Natural killer cell treated with Interleukin-12 subunit alpha and Interleukin-12 subunit beta and Interleukin-15 and Interleukin-18, amount 100 ng/mL, for 72 hours (primary cell): ENCODE measurements around the gene CYLD. TPM values are rescaled to one million over a fixed set of nuclear protein-coding genes. Genes with fewer than 3 reads are reported as not detected.

ENCODE experiments used
- ATAC-seq, 2 donors: fragments of 150-1000 bp; cut with Tn5 transposase in 1 of 2; sonication (Bioruptor Pico), chemical (Tn5 transposase) in 1 of 2; 2 replicates each; pipeline ENCODE4 v1.10.0; 2021
- DNase-seq: peaks from one replicate; pipeline ENCODE4 v3.0.0; 2022; ENCODE audit warnings: low spot score
- H3K27ac Mint-ChIP-seq, 2 donors: 1 replicate in 1 of 2; 2 replicates in 1 of 2; pipeline ENCODE4 v1.8.0; 2022; ENCODE audit warnings: mixed read lengths in 2 of 2, mild to moderate bottlenecking in 1 of 2, moderate library complexity in 1 of 2
- H3K27me3 Mint-ChIP-seq, 2 donors: 1 replicate in 1 of 2; 2 replicates in 1 of 2; pipeline ENCODE4 v1.8.0; 2022; ENCODE audit warnings: mixed read lengths in 2 of 2
- H3K36me3 Mint-ChIP-seq: one replicate; pipeline ENCODE4 v1.8.0; 2022; ENCODE audit warnings: mixed read lengths
- H3K4me1 Mint-ChIP-seq, 2 donors: 1 replicate in 1 of 2; 2 replicates in 1 of 2; pipeline ENCODE4 v1.8.0; 2022; ENCODE audit warnings: low read depth in 2 of 2, mixed read lengths in 2 of 2, mild to moderate bottlenecking in 1 of 2
- H3K4me3 Mint-ChIP-seq: one replicate; pipeline ENCODE4 v1.8.0; 2022; ENCODE audit warnings: mixed read lengths
- H3K9me3 Mint-ChIP-seq: 2 replicates; pipeline ENCODE4 v1.8.0; 2022; ENCODE audit warnings: mixed read lengths
- total RNA-seq, 2 donors: library from RNA; stranded (reverse); gene quantifications; one replicate each; pipeline ENCODE4 v1.2.3, GENCODE V29; 2022

Gene CYLD
- total RNA-seq, 2 donors from 2014 or later: 95.4 to 126 TPM

DNA sequence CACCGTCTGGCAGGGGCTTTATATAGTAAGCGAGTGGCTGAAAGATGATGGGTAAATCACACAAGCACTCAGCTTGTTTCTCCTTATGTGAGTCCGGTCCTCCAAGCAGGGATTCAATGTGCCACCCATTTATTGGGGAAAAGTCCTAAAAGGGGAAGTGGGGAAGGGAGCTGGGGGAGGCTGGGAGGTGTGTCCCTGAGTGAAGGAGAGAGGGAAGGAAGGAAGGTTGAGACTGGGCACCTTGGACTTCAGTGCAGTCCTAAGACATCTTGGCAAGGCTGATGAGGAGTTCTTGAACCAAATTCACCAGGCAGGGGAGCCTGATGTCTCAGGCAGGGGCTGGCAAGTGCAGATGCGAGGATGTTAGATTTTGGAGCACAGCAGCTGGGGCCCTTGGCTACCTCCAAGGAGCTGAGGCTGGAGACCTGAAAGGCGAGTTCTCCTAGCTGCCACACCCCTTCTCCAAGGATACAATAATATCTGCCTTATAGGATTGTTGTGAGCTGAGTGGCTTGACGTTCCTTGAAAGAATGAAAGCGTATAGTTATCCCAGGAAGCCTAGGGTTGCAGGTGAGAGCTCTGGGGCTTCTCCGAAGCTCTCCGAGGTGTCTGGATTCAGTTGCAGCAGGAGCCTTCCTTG, 23.0 kb upstream of the CYLD start:
- Mint-ChIP-seq H3K36me3 (peaks cover 17% of the 10 kb centered on the region), H3K4me1 (peaks cover 30 to 32% of the 10 kb centered on the region in 2 donors), H3K27ac (peak overlapping the region; percentile 16 to 70), H3K9me3 (peaks cover 5% of the 10 kb centered on the region), H3K4me3 (no peak overlapping the region), H3K27me3 (no peaks in the 10 kb centered on the region)
- no peak for DNase-seq
- no peak for ATAC-seq

GRCh38 chr16:50719401-50720337, 22.2 kb upstream of the CYLD start:
- H3K27ac Mint-ChIP-seq: no peak overlapping the region
- H3K36me3 Mint-ChIP-seq: peaks cover 24% of the 10 kb centered on the region
- no peak for ATAC-seq
- no peak overlapping the region for H3K4me3 Mint-ChIP-seq
- peaks cover 11% of the 10 kb centered on the region for H3K9me3 Mint-ChIP-seq
- peaks cover 37% of the 10 kb centered on the region in 2 donors for H3K4me1 Mint-ChIP-seq
- no peaks in the 10 kb centered on the region for H3K27me3 Mint-ChIP-seq
- DNase-seq: no peak

DNA sequence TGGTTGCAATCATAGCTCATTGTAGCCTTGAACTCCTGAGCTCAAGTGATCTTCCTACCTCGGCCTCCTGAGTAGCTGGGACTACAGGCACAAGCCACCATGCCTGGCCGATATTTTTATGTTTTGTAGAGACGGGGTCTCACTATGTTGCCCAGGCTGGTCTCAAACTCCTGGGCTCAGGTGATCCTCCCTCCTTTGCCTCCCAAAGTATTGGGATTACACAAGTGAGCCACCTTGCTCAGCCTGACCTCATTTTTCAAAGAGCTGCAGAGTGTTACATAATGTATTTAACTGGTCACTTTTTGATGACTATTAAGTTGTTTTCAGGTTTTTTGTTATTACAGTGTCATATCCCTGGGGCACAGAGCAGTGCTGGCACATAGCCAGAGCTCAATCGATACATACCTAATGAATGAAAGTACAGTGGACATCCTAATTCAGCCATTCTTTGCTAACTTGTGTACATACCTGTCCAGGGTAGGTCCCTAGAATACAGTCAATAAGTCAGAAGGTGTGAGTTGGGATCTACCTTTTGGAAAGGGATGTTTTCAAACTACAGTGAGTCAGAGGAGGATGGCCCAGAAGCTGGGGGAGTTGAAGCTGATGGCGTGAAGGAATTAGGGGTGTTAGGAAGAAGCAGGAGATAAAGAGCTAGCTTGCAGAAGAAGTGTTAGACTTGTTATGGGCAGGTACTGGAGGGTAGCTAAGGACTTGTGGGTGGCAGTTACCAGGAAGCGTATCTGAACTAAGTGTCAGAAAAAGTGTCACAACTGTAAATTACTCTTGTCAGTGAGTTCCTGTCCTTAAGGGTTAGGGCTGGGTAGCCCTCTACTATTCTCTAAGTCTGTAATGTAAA, 20.1 kb upstream of the CYLD start:
- no peak for DNase-seq
- Mint-ChIP-seq H3K27me3 (no peaks in the 10 kb centered on the region), H3K27ac (peak overlapping the region; percentile 93 to 95), H3K4me1 (peaks cover 37% of the 10 kb centered on the region in 2 donors), H3K9me3 (peaks cover 11% of the 10 kb centered on the region), H3K36me3 (peaks cover 33% of the 10 kb centered on the region), H3K4me3 (peak overlapping the region; percentile 81)
- peak; percentile 88 to 91 for ATAC-seq

DNA sequence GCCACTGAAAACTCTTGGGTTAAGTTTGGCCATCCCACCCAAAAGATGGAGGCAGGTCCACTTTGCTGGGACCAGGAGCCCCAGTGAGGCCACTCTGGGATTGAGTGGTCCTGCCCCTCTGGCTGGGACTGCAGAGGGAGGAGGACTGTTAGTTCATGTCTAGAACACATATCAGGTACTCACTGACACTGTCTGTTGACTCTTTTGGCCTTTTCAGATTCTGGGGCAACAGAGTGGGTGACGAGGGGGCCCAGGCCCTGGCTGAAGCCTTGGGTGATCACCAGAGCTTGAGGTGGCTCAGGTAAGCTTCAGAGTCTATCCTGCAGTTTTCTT, 19.5 kb upstream of the CYLD start:
- Mint-ChIP-seq H3K36me3 (peaks cover 33% of the 10 kb centered on the region), H3K4me1 (peaks cover 37% of the 10 kb centered on the region in 2 donors), H3K9me3 (peaks cover 11% of the 10 kb centered on the region), H3K4me3 (peak overlapping the region; percentile 81), H3K27ac (peak overlapping the region; percentile 93 to 95), H3K27me3 (no peaks in the 10 kb centered on the region)
- no peak for DNase-seq
- peak; percentile 41 to 70 for ATAC-seq

DNA sequence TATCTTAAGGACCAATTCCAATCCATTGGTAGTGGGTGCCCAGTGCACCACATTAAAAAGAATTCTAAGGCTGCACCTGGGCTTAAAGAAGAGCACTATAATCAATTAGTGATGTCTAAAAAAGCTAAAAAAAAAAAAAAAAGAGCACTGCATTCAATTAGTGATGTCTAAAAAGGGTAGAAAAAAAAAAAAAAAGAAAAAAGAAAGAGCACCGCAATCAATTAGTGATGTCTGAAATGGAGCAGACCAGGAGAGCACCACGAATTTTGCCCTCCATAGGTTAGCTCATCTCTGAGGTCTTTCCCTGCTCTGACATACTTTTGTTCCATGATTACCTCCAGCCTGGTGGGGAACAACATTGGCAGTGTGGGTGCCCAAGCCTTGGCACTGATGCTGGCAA, 18.9 kb upstream of the CYLD start:
- Mint-ChIP-seq H3K36me3 (peaks cover 33% of the 10 kb centered on the region), H3K9me3 (peaks cover 11% of the 10 kb centered on the region), H3K4me1 (peaks cover 36% of the 10 kb centered on the region in 2 donors), H3K27me3 (no peaks in the 10 kb centered on the region), H3K27ac (peak overlapping the region; percentile 93 to 95), H3K4me3 (peak overlapping the region; percentile 81)
- DNase-seq (no peak), ATAC-seq (no peak)

- Mint-ChIP-seq H3K4me3 (no peak overlapping the region), H3K4me1 (peaks cover 28 to 33% of the 10 kb centered on the region in 2 donors), H3K27ac (peak overlapping the region; percentile 58 to 95), H3K27me3 (no peaks in the 10 kb centered on the region), H3K36me3 (peaks cover 33% of the 10 kb centered on the region), H3K9me3 (peaks cover 11% of the 10 kb centered on the region)
- ATAC-seq (peak in 1 of 2 donors; percentile 42), DNase-seq (no peak)
Observed at GRCh38 chr16:50724306-50724705, 17.6 kb upstream of the CYLD start.

DNA sequence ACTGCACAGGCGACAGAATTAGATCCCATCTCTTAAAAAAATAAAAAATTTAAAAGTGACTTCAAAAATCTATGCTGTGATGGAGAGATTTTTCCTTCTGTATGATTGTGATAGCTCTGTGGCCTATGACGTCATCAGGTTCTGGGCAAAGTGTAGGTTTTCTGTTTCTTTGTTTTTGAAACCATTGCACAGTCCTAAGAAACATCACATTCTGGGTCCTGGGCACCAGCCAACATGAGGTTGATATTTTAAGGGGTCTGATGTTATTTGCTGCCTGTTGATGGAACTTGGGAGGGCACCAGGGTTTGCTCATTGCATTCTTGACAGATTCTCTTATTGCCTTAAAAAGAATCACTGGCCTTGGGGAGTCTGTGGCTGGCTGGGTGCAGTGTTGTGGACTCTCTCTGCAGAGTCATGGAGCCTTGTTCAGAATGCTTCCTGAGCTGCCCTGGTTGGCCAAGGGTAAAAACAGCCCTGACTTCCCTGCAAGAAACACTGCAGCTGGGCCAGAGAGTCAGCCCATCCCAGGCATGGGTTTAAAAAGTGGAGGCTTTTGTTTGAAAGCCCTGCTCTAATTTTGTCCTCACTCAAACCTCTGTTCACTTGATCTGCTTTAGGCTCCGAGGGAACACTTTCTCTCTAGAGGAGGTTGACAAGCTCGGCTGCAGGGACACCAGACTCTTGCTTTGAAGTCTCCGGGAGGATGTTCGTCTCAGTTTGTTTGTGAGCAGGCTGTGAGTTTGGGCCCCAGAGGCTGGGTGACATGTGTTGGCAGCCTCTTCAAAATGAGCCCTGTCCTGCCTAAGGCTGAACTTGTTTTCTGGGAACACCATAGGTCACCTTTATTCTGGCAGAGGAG, 10.5 kb upstream of the CYLD start:
- H3K4me1 Mint-ChIP-seq: peaks cover 9 to 11% of the 10 kb centered on the region in 2 donors
- H3K27ac Mint-ChIP-seq: peak overlapping the region in 1 of 2 donors; percentile 39
- no peaks in the 10 kb centered on the region for H3K27me3 Mint-ChIP-seq
- no peaks in the 10 kb centered on the region for H3K9me3 Mint-ChIP-seq
- H3K4me3 Mint-ChIP-seq: no peak overlapping the region
- no peak for DNase-seq
- no peak for ATAC-seq
- peaks cover 6% of the 10 kb centered on the region for H3K36me3 Mint-ChIP-seq

- DNase-seq (no peak), ATAC-seq (no peak)
- Mint-ChIP-seq H3K36me3 (peaks cover 6% of the 10 kb centered on the region), H3K9me3 (no peaks in the 10 kb centered on the region), H3K27me3 (no peaks in the 10 kb centered on the region), H3K4me3 (no peak overlapping the region), H3K4me1 (peaks cover 9 to 11% of the 10 kb centered on the region in 2 donors), H3K27ac (peak overlapping the region in 1 of 2 donors; percentile 39)
Observed at GRCh38 chr16:50731989-50732832, 9.7 kb upstream of the CYLD start.

DNA sequence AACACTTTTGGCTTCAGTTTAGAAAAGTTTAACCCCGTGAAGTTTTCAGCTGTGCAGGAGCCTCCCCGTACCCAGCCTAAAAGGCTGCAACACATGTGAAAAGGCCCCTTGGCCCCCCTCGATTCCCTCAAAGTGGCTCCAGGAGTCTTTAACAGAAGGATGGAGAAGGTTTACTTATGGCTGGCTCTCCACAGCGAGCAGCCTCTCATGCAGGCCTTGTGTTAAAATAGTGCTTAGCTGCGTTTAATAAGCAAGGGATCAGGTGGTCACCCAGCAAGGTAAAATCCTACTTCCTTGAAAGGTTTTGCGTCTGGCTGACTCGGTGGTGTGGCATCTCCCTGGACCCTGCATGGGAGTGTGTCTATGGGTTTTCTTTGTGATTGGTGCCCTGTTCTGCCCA, 8.4 kb upstream of the CYLD start:
- Mint-ChIP-seq H3K36me3 (peaks cover 6% of the 10 kb centered on the region), H3K4me1 (peaks cover 9 to 11% of the 10 kb centered on the region in 2 donors), H3K27me3 (no peaks in the 10 kb centered on the region), H3K9me3 (no peaks in the 10 kb centered on the region), H3K4me3 (no peak overlapping the region), H3K27ac (no peak overlapping the region)
- ATAC-seq: no peak
- DNase-seq: no peak

- Mint-ChIP-seq H3K27me3 (no peaks in the 10 kb centered on the region), H3K4me1 (peaks cover 15 to 22% of the 10 kb centered on the region in 2 donors), H3K27ac (no peak overlapping the region), H3K4me3 (no peak overlapping the region), H3K9me3 (no peaks in the 10 kb centered on the region), H3K36me3 (peaks cover 10% of the 10 kb centered on the region)
- no peak for ATAC-seq
- no peak for DNase-seq
Observed at GRCh38 chr16:50735629-50736122, 6.2 kb upstream of the CYLD start.

DNA sequence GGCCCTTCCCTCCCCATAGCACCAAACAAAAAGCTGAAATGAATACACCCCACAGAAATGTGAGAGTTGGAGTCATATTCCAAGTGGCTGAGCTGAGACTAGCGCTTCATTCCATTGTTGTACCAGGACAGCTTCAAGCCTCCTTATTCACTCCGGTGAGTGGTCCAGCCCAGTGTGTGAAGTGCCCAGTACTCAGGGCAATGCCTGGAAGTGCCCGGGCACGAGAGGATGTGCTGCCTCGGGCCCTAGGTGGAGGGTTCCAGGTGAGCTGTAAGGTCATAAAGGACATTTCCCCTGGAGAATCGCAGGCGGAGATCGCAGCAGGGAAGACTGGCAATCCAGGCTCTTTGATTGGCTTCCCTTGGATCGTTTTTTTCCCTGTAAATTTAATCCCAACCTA, 5.4 kb upstream of the CYLD start:
- Mint-ChIP-seq H3K36me3 (peaks cover 10% of the 10 kb centered on the region), H3K4me3 (no peak overlapping the region), H3K9me3 (no peaks in the 10 kb centered on the region), H3K27me3 (no peaks in the 10 kb centered on the region), H3K4me1 (peaks cover 22 to 30% of the 10 kb centered on the region in 2 donors), H3K27ac (no peak overlapping the region)
- DNase-seq: no peak
- no peak for ATAC-seq

GRCh38 chr16:50737420-50737959, 4.4 kb upstream of the CYLD start:
- no peak overlapping the region for H3K27ac Mint-ChIP-seq
- H3K4me1 Mint-ChIP-seq: peaks cover 26 to 31% of the 10 kb centered on the region in 2 donors
- ATAC-seq: no peak
- H3K9me3 Mint-ChIP-seq: no peaks in the 10 kb centered on the region
- H3K27me3 Mint-ChIP-seq: no peaks in the 10 kb centered on the region
- H3K36me3 Mint-ChIP-seq: peaks cover 10% of the 10 kb centered on the region
- H3K4me3 Mint-ChIP-seq: no peak overlapping the region
- no peak for DNase-seq
